Dermis blood vessel endothelial cell (primary cell): ENCODE results near the gene SLC39A2. TPM values are rescaled to one million over a fixed set of nuclear protein-coding genes. Genes with fewer than 3 reads are reported as not detected.
"Not testable (repeated sequence)": the region's sequence is repeated elsewhere in the genome, so short reads cannot be mapped to it uniquely, and the experiment has no call there.

Experiments used
- DNase-seq: peaks from one replicate; pipeline ENCODE4 v3.0.0; 2010
- total RNA-seq: library from RNA; depleted of rRNA; stranded (reverse); fragments of >200 nt; gene quantifications from 2 replicates; pipeline ENCODE4 v1.2.3, GENCODE V29; 2014

SLC39A2 gene
- total RNA-seq, 1 donor from 2014 or later, result not detected

DNA sequence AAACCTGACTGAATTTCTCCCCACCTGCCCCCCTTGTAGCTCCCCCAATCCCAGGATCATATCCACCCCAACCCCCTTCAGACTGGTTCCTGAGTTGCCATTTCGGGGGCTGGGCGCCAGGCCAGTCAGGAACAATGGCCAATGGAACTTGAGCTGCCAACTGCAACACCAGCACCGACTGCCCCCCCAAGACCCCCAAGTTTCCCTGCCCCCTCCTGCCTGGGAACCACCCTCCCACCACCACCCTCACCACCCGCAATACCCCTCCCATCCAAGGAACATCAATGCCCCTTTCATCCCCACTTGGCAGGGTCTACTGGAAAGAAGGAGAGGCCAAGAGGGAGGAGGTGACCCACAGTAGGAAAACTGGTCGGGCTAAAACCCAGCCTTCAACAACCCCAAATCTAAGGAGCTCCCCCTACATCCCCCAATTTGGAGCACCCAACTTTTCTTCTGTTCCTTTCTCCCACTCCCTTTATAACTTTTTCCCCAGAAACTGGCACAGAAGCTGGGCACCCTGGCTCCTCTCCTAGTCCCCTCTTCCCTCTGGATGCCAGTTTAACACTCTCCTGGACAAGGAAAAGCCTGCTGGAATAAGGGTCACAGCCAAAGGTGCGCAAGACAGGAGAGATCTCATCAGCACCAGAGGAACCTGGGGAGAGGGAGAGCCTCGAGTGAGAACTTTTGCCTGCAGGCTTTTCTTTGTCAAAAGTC lies 27.3 kb downstream of the SLC39A2 start:
- DNase-seq, result no peak

GRCh38 chr14:21026988-21027315 lies 27.9 kb downstream of the SLC39A2 start:
- no peak for DNase-seq

- DNase-seq, result no peak
These were observed 30.8 kb downstream of the SLC39A2 start, which contains the start of gene TPPP2 for GRCh38 chr14:21029917-21030316. TPPP2 (plus strand) TSS chr14:21030217; CDS start chr14:21030582, 365 bp downstream.

DNA sequence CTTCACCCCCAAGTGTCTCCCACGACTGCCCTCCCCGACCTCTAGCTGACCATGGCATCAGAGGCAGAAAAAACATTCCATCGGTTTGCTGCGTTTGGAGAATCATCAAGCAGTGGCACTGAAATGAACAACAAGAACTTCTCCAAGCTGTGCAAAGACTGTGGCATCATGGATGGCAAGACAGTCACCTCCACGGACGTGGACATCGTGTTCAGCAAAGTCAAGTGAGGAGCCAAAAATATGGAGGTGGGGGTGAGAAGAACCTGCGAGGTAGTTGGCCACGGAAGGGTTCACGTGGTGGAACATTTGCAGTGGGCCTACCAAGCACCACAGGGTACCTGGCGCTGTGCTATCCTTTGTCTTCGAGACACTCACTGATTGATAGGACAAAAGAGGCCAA lies 31.4 kb downstream of the SLC39A2 start:
- no peak for DNase-seq

GRCh38 chr14:21032326-21033132 lies 33.4 kb downstream of the SLC39A2 start:
- no peak for DNase-seq

DNA sequence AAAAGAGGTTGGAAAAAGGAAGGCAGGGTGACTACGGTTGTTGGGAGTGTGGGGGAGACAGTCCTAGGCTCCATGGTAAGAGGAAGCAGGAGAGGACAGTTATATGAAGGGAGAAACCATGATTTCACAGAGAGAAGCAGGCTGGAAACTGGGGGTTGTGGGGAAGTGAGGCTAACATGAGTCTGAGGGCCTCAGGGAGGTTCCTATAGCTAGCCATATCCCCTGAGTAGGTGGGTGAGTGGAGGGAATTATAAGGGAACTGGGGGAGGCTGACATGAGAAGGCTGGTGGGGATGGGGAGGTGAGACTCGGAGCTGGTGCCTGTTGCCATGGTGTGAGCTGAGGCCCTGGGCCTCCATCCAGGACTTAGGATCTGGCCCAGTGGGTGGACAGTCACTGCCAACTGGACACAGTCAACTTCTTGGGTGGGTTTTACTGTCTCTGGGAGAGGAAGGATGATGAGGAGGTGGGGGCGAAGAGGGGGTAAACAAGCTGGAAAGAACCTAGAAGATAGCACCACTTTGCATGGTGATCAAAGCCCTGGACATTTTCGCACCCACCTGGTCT lies 34.1 kb downstream of the SLC39A2 start:
- DNase-seq, result no peak

DNA sequence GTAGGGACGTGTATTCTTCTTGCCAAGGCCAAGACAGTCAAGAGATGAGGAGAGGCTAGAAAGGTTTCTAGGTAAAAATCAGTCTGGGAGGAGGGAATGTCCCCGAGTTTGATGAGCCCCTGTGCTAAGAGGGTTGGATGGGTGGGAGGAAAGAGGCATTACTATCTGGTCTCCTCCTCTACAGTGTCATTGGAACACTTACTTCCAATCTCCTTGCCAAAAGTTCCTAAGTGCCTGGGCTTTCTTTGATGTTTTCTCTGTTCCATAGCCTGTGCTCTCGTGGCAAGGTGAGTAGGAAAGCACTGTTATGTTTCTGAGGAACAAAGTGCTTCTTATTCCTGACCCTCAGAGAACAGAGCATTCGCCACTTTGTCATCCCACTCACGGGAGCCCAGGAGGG lies 35.6 kb downstream of the SLC39A2 start, which contains the start of gene RNASE13:
Gene RNASE13 (minus strand): TSS at position 101 of the 400 bp plus-strand sequence. CDS start 519 bp downstream, outside the sequence.
- DNase-seq, result no peak

GRCh38 chr14:21036751-21037150 lies 37.7 kb downstream of the SLC39A2 start:
- DNase-seq, result no peak

DNA sequence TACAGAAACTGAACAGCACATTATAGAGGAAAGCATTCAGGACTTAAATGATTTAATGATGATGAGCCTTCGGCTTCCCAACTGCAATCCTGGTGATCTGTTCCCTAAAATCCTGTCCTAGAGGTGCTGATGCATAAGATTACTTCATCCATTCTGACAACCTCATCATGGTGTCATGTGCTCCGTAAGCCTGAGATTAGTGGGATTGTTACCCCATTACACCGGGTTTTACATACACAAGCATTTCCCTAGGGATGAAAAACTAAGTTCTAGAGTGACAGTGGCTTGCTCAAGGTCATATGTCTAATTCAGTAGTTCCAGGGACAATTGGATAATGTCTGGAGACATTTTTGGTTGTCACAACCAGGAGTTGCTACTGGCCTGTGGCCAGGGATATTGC lies 38.1 kb downstream of the SLC39A2 start:
- DNase-seq, result no peak

- DNase-seq, result peak; percentile 10
These were observed 39.6 kb downstream of the SLC39A2 start for GRCh38 chr14:21038441-21039422.

DNA sequence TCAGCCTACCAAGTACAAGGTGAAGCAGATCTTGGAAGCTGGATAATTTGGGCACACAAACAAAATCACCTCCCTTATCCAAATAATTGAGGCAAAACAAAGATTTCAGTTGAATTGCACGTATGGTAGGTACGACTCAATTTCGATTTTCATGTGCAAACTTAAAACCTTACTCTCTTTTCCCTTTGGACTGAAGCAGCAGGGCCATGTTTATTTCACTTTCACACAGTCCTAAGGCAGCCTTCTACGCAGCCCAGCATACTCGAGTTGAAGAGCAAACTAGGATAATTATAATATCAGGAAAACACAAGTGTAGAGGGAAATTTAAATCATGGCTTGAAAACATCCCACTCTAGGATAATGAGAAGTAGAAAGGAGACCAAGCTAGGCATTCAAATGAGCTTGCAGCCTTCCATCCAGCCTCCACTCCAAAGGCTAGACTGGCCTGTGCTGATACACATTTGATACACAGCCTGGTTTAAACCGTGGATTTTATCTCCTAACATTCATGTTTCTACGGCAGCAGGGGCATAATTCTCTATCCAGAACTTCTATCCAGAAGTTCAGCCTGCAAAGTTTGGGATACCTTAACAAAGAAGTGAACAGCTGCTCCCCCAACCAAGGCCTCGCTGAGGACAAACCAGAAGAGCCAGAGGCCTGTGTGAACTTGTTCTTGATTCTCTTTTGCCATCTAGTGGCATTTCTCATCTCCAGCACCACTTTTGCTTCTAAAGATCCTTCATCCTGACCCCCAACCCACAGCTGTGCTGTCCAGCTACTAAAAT lies 40.7 kb downstream of the SLC39A2 start:
- DNase-seq, result peak; percentile 63

DNA sequence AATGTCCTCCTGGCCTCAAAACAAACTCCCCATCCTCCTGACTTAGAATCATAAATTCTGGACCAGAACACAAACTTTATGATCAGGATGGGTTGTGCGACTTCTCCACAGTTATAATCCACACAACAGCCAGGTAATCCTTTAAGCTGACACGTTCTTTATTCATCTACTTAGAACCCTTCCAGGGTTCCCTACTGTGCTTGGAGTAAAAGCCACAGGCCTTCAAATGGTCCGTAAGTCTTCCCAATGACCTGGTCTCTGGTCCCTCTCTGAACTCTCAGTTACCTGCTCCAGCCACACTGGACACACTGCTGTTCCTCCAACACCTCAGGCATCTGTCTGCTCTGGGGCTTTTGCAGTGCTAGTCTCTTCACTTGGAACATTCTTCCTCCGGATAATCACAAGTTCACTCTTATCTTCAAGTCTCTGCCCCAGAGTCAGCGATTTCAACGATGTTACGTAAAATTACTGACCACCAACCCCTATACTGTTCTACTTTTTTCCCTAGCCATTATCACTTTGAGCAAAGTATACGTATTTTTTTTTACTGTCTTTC lies 41.4 kb downstream of the SLC39A2 start:
- no peak for DNase-seq

- not testable (repeated sequence) for DNase-seq
These were observed 41.8 kb downstream of the SLC39A2 start for GRCh38 chr14:21040941-21041340.

DNA sequence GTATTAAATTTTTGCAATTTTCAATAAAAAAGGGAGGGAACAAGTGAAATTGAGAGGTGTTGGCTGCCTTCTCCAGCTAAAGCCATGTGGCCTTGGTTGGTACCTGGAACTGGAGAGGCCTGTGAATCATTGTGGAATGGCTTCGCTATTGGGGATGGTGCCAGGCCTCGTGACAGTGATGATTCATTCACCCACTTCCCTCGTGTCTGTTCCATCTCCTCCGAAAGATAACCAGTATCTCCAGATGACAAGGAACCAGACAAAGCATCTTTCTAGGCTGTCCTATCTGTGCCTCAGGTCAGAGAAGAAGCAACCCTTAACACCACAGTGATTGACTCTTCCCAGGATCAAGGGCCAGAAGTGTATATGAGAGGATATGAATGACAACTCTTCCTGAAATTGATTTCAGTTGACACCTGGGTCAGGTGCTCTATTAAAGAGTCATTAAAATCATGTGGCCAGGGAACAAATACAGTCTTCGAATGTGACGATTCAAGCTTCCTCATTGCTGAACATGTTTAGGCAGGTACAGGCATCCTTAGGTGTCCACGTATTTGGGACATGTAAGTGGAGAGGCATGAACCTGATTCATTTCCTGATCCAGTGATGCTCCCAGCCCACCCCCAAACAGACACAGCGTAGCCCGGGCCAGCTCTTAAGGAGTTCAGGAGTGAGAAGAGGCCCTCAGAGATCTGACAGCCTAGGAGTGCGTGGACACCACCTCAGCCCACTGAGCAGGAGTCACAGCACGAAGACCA lies 42.8 kb downstream of the SLC39A2 start, which contains the start of gene RNASE7:
Gene RNASE7 (plus strand): TSS at position 687 of the 758 bp plus-strand sequence. CDS start 631 bp downstream, outside the sequence.
- DNase-seq, result no peak

DNA sequence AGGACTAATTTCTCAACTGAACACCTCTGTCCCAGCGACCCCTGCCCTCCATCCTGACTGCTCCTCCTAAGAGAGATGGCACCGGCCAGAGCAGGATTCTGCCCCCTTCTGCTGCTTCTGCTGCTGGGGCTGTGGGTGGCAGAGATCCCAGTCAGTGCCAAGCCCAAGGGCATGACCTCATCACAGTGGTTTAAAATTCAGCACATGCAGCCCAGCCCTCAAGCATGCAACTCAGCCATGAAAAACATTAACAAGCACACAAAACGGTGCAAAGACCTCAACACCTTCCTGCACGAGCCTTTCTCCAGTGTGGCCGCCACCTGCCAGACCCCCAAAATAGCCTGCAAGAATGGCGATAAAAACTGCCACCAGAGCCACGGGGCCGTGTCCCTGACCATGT lies 43.8 kb downstream of the SLC39A2 start:
- DNase-seq, result no peak

- DNase-seq, result no peak
These were observed 44.4 kb downstream of the SLC39A2 start for GRCh38 chr14:21043387-21043973.

DNA sequence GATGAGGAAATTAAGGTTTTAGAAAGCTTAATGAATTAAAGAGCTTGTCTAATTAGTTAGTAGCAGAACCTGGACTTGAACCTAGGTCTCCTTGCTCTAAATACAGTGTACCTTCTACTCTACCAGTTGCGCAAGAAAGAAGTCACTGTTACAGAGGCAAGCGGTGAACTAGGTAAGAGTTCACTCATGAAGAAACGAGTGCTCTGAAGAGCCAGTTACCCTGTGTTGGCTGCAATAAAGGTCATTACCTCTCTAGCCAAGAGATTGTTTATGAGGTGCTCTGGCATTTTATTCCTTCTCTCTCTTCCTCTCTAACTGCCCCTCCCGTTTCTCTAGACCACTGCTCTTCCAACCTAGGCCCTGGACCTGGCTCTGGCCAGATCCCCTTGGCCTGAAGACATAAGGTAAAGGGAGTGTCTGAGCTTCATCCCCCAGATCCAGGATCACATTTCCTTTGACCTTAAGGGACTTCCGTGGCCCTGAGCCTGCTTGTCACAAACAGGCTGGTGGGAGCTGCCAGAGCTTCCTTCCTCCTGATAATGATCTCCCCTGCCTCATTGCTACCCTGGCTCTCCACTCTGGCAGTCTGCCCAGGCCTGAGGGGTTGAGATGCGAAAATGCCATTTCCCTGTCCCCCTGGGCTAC lies 45.0 kb downstream of the SLC39A2 start:
- DNase-seq, result no peak

- DNase-seq, result no peak
These were observed 48.3 kb downstream of the SLC39A2 start for GRCh38 chr14:21047378-21047781.

DNA sequence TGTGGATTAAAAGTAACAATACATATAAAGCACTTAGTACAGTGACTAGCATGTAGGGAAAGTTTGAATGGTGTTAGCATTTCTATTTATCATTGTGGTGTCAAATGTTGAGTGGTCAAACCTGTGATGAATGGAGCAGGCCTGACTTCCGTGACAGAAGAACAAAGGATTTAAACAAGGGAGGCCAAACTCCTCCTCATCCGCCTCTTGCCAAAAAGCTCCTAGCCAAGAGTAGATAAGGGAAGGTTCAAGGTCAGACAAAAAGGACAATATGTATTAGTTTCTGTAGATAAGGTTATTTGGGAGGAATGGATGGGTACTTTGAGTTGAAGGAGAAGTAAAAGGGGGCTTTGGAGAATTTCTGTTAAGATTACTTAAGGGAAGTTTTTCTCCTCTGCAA lies 49.5 kb downstream of the SLC39A2 start:
- no peak for DNase-seq
